Measurements from ENCODE around the gene ATP6V0E1.
A peak's percentile ranks its signal among the peaks of the same experiment; 100 is the strongest.

The ATP6V0E1 gene

GRCh38 chr5:173011566-173011965 lies 28.0 kb downstream of the ATP6V0E1 start:
- no peak for TF ChIP-seq TAF1 (IDR thresholded peaks at IDR 0.05; ENCODE audit: low read depth)
- TF ChIP-seq NFIC (IDR thresholded peaks at IDR 0.05) = no peak
- TF ChIP-seq MAX (IDR thresholded peaks at IDR 0.05) = no peak
- no peak for TF ChIP-seq FOXM1 (IDR thresholded peaks at IDR 0.05; ENCODE audit: borderline replicate concordance, low read depth)
- TF ChIP-seq YY1 (IDR thresholded peaks at IDR 0.05; ENCODE audit: low read depth) = no peak
- TF ChIP-seq, protein P1, sequence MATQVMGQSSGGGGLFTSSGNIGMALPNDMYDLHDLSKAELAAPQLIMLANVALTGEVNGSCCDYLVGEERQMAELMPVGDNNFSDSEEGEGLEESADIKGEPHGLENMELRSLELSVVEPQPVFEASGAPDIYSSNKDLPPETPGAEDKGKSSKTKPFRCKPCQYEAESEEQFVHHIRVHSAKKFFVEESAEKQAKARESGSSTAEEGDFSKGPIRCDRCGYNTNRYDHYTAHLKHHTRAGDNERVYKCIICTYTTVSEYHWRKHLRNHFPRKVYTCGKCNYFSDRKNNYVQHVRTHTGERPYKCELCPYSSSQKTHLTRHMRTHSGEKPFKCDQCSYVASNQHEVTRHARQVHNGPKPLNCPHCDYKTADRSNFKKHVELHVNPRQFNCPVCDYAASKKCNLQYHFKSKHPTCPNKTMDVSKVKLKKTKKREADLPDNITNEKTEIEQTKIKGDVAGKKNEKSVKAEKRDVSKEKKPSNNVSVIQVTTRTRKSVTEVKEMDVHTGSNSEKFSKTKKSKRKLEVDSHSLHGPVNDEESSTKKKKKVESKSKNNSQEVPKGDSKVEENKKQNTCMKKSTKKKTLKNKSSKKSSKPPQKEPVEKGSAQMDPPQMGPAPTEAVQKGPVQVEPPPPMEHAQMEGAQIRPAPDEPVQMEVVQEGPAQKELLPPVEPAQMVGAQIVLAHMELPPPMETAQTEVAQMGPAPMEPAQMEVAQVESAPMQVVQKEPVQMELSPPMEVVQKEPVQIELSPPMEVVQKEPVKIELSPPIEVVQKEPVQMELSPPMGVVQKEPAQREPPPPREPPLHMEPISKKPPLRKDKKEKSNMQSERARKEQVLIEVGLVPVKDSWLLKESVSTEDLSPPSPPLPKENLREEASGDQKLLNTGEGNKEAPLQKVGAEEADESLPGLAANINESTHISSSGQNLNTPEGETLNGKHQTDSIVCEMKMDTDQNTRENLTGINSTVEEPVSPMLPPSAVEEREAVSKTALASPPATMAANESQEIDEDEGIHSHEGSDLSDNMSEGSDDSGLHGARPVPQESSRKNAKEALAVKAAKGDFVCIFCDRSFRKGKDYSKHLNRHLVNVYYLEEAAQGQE (IDR thresholded peaks at IDR 0.05; ENCODE audit: low read depth) = no peak
- no peak for TF ChIP-seq TCF12 (IDR thresholded peaks at IDR 0.05; ENCODE audit: low read depth)
- TF ChIP-seq TEAD4 (IDR thresholded peaks at IDR 0.05) = no peak
- no peak for TF ChIP-seq EGR1 (IDR thresholded peaks at IDR 0.05)
- TF ChIP-seq RAD21 (IDR thresholded peaks at IDR 0.05; ENCODE audit: low read depth) = no peak

GRCh38 chr5:173012882-173013281 lies 29.3 kb downstream of the ATP6V0E1 start:
- TF ChIP-seq TCF12 (IDR thresholded peaks at IDR 0.05; ENCODE audit: low read depth) = no peak
- peak; percentile 29; the same call in 1 of the 2 replicates for TF ChIP-seq CEBPB (IDR thresholded peaks at IDR 0.05)

DNA sequence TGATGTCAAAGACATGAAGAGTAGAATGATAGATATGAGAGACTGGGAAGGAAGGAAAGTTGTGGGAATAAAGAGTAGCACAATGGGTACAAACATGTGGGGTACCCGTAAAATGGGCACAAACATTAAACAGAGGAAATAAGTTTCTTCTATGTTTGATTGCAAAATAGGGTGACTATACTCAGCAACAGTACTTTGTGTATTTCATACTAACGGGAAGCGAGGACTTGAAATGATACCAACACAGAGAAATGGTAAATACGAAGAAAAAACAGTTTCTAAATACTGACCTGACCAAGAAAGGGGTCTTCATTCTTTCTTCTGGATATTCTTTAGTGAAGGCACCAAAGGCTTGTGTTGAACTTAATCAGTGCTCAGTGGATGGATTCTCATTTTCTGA lies 31.1 kb downstream of the ATP6V0E1 start:
- no peak for TF ChIP-seq FOXM1 (IDR thresholded peaks at IDR 0.05; ENCODE audit: borderline replicate concordance, low read depth)

GRCh38 chr5:173015192-173015591 lies 31.6 kb downstream of the ATP6V0E1 start:
- TF ChIP-seq ZBTB7A (IDR thresholded peaks at IDR 0.05; ENCODE audit: low read depth) (no peak), TAF1 (IDR thresholded peaks at IDR 0.05; ENCODE audit: low read depth) (no peak), USF1 (IDR thresholded peaks at IDR 0.05) (no peak), TCF12 (IDR thresholded peaks at IDR 0.05; ENCODE audit: low read depth) (no peak), TEAD4 (IDR thresholded peaks at IDR 0.05) (no peak), CEBPB (IDR thresholded peaks at IDR 0.05) (no peak), YY1 (IDR thresholded peaks at IDR 0.05; ENCODE audit: low read depth) (no peak), EGR1 (IDR thresholded peaks at IDR 0.05) (no peak), RAD21 (IDR thresholded peaks at IDR 0.05; ENCODE audit: low read depth) (no peak), CREB1 (IDR thresholded peaks at IDR 0.05; ENCODE audit: low read depth) (no peak), FOXM1 (IDR thresholded peaks at IDR 0.05; ENCODE audit: borderline replicate concordance, low read depth) (no peak), NFIC (IDR thresholded peaks at IDR 0.05) (no peak), MAX (IDR thresholded peaks at IDR 0.05) (no peak), EP300 (IDR thresholded peaks at IDR 0.05; ENCODE audit: borderline replicate concordance) (no peak)
- TF ChIP-seq, protein P1 (IDR thresholded peaks at IDR 0.05; ENCODE audit: low read depth) = no peak

DNA sequence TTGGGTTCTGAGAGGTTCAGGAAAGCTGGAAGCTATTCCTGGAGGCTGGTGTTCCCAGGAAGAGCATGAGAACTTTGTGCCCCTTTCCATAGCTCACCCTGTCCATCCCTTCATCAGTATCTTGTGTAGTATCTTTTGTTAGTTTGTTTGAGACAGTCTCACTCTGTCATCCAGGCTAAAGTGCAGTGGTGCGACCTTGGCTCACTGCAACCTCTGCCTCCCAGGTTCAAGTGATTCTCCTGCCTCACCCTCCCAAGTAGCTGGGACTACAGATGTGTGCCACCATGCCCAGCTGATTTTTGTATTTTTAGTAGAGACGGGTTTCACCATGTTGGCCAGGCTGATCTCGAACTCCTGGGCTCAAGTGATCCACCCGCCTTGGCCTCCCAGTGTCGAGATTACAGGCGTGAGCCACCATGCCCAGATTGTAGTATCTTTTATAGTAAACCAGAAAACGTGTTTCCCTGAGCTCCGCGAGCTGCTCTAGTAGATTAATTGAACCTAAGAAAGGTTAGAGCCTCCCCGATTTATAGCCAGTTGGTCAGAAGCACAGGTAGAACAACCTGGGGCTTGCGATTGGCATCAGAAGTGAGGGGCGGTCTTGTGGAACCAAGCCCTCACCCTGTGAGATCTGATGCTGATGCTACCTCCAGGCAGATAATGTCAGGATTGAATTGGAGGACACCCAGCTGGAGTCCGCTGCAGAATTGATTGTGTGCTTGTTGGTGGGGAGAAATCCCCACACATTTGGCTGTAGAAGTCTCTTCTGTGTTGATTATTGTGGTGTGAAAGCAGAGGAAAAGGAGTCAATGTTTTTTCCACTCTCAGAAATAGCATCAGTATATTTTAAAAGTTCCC lies 32.3 kb downstream of the ATP6V0E1 start:
- no peak for TF ChIP-seq TCF12 (IDR thresholded peaks at IDR 0.05; ENCODE audit: low read depth)
- TF ChIP-seq, protein P1 (IDR thresholded peaks at IDR 0.05; ENCODE audit: low read depth) = no peak
- no peak for TF ChIP-seq YY1 (IDR thresholded peaks at IDR 0.05; ENCODE audit: low read depth)
- TF ChIP-seq TAF1 (IDR thresholded peaks at IDR 0.05; ENCODE audit: low read depth) = no peak
- TF ChIP-seq USF1 (IDR thresholded peaks at IDR 0.05) = no peak
- TF ChIP-seq CEBPB (IDR thresholded peaks at IDR 0.05) = no peak
